OCI-LY1 (cell line): ENCODE results near the gene TIMP4.

Experiments
- EZH2 ChIP-seq: fragments of 200-600 bp; sonication (generic), shearing (Covaris generic); IDR thresholded peaks from 2 replicates; pipeline ENCODE4 v1.8.0; 2017; ENCODE audit warnings: borderline replicate concordance, mixed run types, mild to moderate bottlenecking, antibody characterized with exemption, low read length, moderate library complexity, mixed read lengths
- TF ChIP-seq, protein P1 (sequence below): fragments of 200-600 bp; sonication (generic), shearing (Covaris generic); IDR thresholded peaks from 2 replicates; pipeline ENCODE4 v1.5.1; 2017; ENCODE audit warnings: mild to moderate bottlenecking, antibody characterized with exemption, low read length, moderate library complexity, mixed read lengths

DNA sequence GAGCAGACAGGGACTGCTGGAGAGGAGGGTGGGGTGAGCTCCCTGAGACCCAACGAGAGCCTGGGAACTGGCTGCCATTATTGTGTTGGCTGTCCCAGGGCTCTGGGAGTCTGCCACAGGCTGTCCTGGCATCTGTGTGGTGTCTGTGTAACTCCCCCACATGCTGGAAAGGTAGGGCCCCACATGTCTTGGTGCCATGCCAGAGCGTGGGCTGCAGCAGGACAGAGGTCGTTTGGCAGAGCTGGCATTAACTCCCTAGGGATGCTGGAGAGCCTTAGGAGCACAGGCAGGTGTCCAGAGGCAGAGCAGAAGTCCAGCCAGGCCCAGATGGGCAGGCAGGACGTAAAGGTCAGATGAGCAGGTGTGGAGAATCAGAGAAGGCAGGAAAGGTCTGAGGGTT lies 9.7 kb downstream of the TIMP4 start:
- TF ChIP-seq, protein P1, sequence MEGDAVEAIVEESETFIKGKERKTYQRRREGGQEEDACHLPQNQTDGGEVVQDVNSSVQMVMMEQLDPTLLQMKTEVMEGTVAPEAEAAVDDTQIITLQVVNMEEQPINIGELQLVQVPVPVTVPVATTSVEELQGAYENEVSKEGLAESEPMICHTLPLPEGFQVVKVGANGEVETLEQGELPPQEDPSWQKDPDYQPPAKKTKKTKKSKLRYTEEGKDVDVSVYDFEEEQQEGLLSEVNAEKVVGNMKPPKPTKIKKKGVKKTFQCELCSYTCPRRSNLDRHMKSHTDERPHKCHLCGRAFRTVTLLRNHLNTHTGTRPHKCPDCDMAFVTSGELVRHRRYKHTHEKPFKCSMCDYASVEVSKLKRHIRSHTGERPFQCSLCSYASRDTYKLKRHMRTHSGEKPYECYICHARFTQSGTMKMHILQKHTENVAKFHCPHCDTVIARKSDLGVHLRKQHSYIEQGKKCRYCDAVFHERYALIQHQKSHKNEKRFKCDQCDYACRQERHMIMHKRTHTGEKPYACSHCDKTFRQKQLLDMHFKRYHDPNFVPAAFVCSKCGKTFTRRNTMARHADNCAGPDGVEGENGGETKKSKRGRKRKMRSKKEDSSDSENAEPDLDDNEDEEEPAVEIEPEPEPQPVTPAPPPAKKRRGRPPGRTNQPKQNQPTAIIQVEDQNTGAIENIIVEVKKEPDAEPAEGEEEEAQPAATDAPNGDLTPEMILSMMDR: no peak
- no peak for TF ChIP-seq EZH2
